Neural cell (in vitro differentiated cells): ENCODE measurements around the gene TNFRSF8. TPM values are rescaled to one million over a fixed set of nuclear protein-coding genes. Genes with fewer than 3 reads are reported as not detected.

Experiments
- H2AFZ ChIP-seq: fragments of 200-600, 300-800 bp; sonication (generic), shearing (Covaris generic); 2 replicates; pipeline ENCODE4 v1.6.0; 2014; ENCODE audit warnings: low read depth, mild to moderate bottlenecking, antibody characterized with exemption, low read length, moderate library complexity
- H3F3A ChIP-seq: fragments of 200-600 bp; shearing (Covaris generic); 2 replicates; pipeline ENCODE4 v1.6.1; 2016; ENCODE audit warnings: mild to moderate bottlenecking, moderate library complexity, mixed read lengths, antibody characterized with exemption, low read length; ENCODE audit not compliant: insufficient read depth, poor library complexity, severe bottlenecking
- H3K27ac ChIP-seq: fragments of 200-600, 300-800 bp; sonication (generic), shearing (Covaris generic); 2 replicates; pipeline ENCODE4 v1.5.1; 2014; ENCODE audit warnings: mild to moderate bottlenecking, low read length, moderate library complexity
- H3K27me3 ChIP-seq: fragments of 300-800, 200-600 bp; sonication (generic), shearing (Covaris generic); 2 replicates; pipeline ENCODE4 v1.6.0; 2014; ENCODE audit warnings: mild to moderate bottlenecking, low read depth, low read length, moderate library complexity; ENCODE audit not compliant: insufficient read depth
- H3K36me3 ChIP-seq: fragments of 300-800, 200-600 bp; sonication (generic), shearing (Covaris generic); 2 replicates; pipeline ENCODE4 v1.5.1; 2014; ENCODE audit warnings: mild to moderate bottlenecking, antibody characterized with exemption, low read length, moderate library complexity; ENCODE audit not compliant: insufficient read depth
- H3K4me2 ChIP-seq: fragments of 300-800, 200-600 bp; sonication (generic), shearing (Covaris generic); 2 replicates; pipeline ENCODE4 v1.6.0; 2014; ENCODE audit warnings: mild to moderate bottlenecking, low read length
- H3K4me3 ChIP-seq: fragments of 300-800, 200-600 bp; sonication (generic), shearing (Covaris generic); 2 replicates; pipeline ENCODE4 v1.5.1; 2014; ENCODE audit warnings: mild to moderate bottlenecking, low read length, moderate library complexity
- H3K79me2 ChIP-seq: fragments of 200-600 bp; shearing (Covaris generic); replicated peaks from 2 replicates; pipeline ENCODE4 v1.6.0; 2014; ENCODE audit warnings: mild to moderate bottlenecking, low read length, moderate library complexity; ENCODE audit not compliant: insufficient read depth
- H3K9ac ChIP-seq: fragments of 300-800, 200-600 bp; sonication (generic), shearing (Covaris generic); 2 replicates; pipeline ENCODE4 v1.6.1; 2016; ENCODE audit warnings: mild to moderate bottlenecking, low read length, mixed read lengths
- H3K9me2 ChIP-seq: fragments of 200-600 bp; shearing (Covaris generic); 2 replicates; pipeline ENCODE4 v1.6.1; 2016; ENCODE audit warnings: mild to moderate bottlenecking, low read length, mixed read lengths; ENCODE audit not compliant: insufficient read depth
- H3K9me3 ChIP-seq: fragments of 200-600, 300-800 bp; sonication (generic), shearing (Covaris generic); 2 replicates; pipeline ENCODE4 v1.6.1; 2016; ENCODE audit warnings: mild to moderate bottlenecking, mixed run types, low read length, moderate library complexity, mixed read lengths
- H4K20me1 ChIP-seq: fragments of 200-600 bp; shearing (Covaris generic); 2 replicates; pipeline ENCODE4 v1.6.1; 2016; ENCODE audit warnings: mild to moderate bottlenecking, mixed run types; ENCODE audit not compliant: insufficient read depth
- EP300 ChIP-seq: fragments of 450-650 bp; conservative IDR thresholded peaks from 2 replicates; pipeline ENCODE4 v1.6.1; 2014; ENCODE audit warnings: antibody characterized with exemption, mild to moderate bottlenecking, moderate library complexity; ENCODE audit not compliant: poor library complexity, severe bottlenecking
- EZH2 ChIP-seq: fragments of 200-600, 300-800 bp; shearing (Covaris generic), sonication (generic); IDR thresholded peaks from 2 replicates; pipeline ENCODE4 v1.6.1; 2014; ENCODE audit warnings: antibody characterized with exemption, low read length, borderline replicate concordance, mild to moderate bottlenecking; ENCODE audit not compliant: insufficient read depth, poor library complexity, severe bottlenecking
- MXI1 ChIP-seq: fragments of 450-650 bp; conservative IDR thresholded peaks from 2 replicates; pipeline ENCODE4 v1.6.1; 2014; ENCODE audit warnings: antibody characterized with exemption, mild to moderate bottlenecking; ENCODE audit not compliant: poor library complexity, severe bottlenecking
- POLR2AphosphoS5 ChIP-seq: IDR thresholded peaks from 2 replicates; pipeline ENCODE4 v1.6.1; 2012
- RAD21 ChIP-seq: fragments of 450-650 bp; conservative IDR thresholded peaks from 2 replicates; pipeline ENCODE4 v1.6.1; 2014; ENCODE audit warnings: antibody characterized with exemption, mild to moderate bottlenecking, moderate library complexity
- REST ChIP-seq: IDR thresholded peaks from 2 replicates; pipeline ENCODE4 v1.6.1; 2012; ENCODE audit warnings: borderline replicate concordance
- SMC3 ChIP-seq: fragments of 450-650 bp; conservative IDR thresholded peaks from 2 replicates; pipeline ENCODE4 v1.6.1; 2014; ENCODE audit warnings: antibody characterized with exemption, mild to moderate bottlenecking, moderate library complexity; ENCODE audit not compliant: poor library complexity
- TAF1 ChIP-seq: IDR thresholded peaks from 2 replicates; pipeline ENCODE4 v1.6.1; 2012; ENCODE audit warnings: low read depth
- polyA plus RNA-seq: library from polyadenylated mRNA; depleted of rRNA; stranded (reverse); fragments of >200 nt; gene quantifications from 2 replicates; pipeline ENCODE4 v1.2.3, GENCODE V29; 2014
- TF ChIP-seq, protein P1 (sequence below): fragments of 450-650 bp; IDR thresholded peaks from 2 replicates; pipeline ENCODE4 v1.5.1; 2014; ENCODE audit warnings: antibody characterized with exemption, mild to moderate bottlenecking, moderate library complexity; ENCODE audit not compliant: poor library complexity, severe bottlenecking

The TNFRSF8 gene
- polyA plus RNA-seq, 1 donor from 2014 or later = not detected

- no peak overlapping the region for H3K4me2 ChIP-seq
- TF ChIP-seq RAD21 = no peak
- TF ChIP-seq SMC3 = no peak
- TF ChIP-seq EZH2 = no peak
These were observed 58.3 kb downstream of the TNFRSF8 start for GRCh38 chr1:12121212-12122003.

GRCh38 chr1:12123172-12123571, 60.1 kb downstream of the TNFRSF8 start:
- Histone ChIP-seq H3K4me3 (no peak overlapping the region), H3F3A (no peaks in the 10 kb centered on the region), H3K27ac (no peak overlapping the region), H4K20me1 (no peaks in the 10 kb centered on the region), H3K4me2 (no peak overlapping the region), H2AFZ (no peak overlapping the region), H3K9me2 (no peaks in the 10 kb centered on the region), H3K9ac (no peak overlapping the region), H3K79me2 (no peaks in the 10 kb centered on the region), H3K36me3 (no peaks in the 10 kb centered on the region), H3K9me3 (no peaks in the 10 kb centered on the region), H3K27me3 (no peaks in the 10 kb centered on the region)
- TF ChIP-seq SMC3 (no peak), MXI1 (no peak)

More at GRCh38 chr1:12121212-12122003, 58.3 kb downstream of the TNFRSF8 start:
- Histone ChIP-seq H3K4me3 (no peak overlapping the region), H3K79me2 (no peaks in the 10 kb centered on the region), H3K9me2 (no peaks in the 10 kb centered on the region), H3K9me3 (no peaks in the 10 kb centered on the region), H4K20me1 (no peaks in the 10 kb centered on the region), H3K27me3 (no peaks in the 10 kb centered on the region), H3K9ac (no peak overlapping the region), H3K27ac (no peak overlapping the region), H2AFZ (no peak overlapping the region), H3K36me3 (no peaks in the 10 kb centered on the region), H3F3A (no peaks in the 10 kb centered on the region)

DNA sequence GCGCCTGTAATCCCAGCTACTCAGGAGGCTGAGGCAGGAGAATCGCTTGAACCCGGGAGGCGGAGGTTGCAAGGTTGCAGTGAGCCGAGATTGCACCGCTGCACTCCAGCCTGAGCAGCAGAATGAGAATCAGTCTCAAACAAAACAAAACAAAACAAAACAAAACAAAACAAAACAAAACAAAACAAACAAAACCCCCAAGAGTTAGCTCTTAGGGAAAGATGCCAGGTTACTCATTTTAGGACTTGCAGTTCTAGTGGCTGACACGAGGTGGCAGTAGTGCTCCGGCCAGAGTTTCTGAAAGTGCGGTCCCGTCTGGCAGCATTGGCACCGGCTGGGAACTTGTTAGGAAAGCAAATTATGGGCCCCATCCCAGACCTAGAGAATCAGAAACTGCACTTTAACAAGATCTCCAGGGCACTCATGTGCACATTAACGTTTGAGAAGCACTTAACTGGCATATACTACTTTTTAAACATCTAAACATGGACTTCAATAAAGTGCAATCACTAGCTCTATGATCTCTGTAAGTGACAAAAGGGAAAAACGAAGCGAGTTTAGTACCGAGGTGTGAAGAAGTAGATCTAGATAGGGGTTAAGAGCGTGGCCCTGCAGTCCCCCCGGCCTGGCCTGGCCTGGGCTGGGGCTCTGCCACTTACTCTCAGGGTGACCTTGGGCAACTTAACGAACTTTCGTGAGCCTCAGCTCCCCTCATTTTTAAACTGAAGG, 61.8 kb downstream of the TNFRSF8 start:
- Histone ChIP-seq H3K27me3 (no peaks in the 10 kb centered on the region), H3F3A (no peaks in the 10 kb centered on the region), H3K9me2 (no peaks in the 10 kb centered on the region), H3K4me3 (no peak overlapping the region), H3K9ac (no peak overlapping the region), H3K4me2 (no peak overlapping the region), H4K20me1 (no peaks in the 10 kb centered on the region), H3K9me3 (no peaks in the 10 kb centered on the region), H3K36me3 (no peaks in the 10 kb centered on the region), H3K27ac (no peak overlapping the region), H2AFZ (no peak overlapping the region), H3K79me2 (no peaks in the 10 kb centered on the region)
- peak; percentile 91 for TF ChIP-seq RAD21
- no peak for TF ChIP-seq EZH2
- TF ChIP-seq SMC3 = peak; percentile 93
- TF ChIP-seq, protein P1, sequence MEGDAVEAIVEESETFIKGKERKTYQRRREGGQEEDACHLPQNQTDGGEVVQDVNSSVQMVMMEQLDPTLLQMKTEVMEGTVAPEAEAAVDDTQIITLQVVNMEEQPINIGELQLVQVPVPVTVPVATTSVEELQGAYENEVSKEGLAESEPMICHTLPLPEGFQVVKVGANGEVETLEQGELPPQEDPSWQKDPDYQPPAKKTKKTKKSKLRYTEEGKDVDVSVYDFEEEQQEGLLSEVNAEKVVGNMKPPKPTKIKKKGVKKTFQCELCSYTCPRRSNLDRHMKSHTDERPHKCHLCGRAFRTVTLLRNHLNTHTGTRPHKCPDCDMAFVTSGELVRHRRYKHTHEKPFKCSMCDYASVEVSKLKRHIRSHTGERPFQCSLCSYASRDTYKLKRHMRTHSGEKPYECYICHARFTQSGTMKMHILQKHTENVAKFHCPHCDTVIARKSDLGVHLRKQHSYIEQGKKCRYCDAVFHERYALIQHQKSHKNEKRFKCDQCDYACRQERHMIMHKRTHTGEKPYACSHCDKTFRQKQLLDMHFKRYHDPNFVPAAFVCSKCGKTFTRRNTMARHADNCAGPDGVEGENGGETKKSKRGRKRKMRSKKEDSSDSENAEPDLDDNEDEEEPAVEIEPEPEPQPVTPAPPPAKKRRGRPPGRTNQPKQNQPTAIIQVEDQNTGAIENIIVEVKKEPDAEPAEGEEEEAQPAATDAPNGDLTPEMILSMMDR = peak; percentile 92
- no peak for TF ChIP-seq TAF1
- no peak for TF ChIP-seq MXI1
- TF ChIP-seq POLR2AphosphoS5 = no peak
- no peak for TF ChIP-seq REST
- TF ChIP-seq EP300 = no peak
